Keratinocyte (primary cell): ENCODE measurements around the gene MTMR1. TPM values are rescaled to one million over a fixed set of nuclear protein-coding genes. Genes with fewer than 3 reads are reported as not detected.

Experiments used
- DNase-seq: peaks from one replicate; pipeline ENCODE4 v3.0.0-alpha.2; 2011; ENCODE audit warnings: low read depth, missing footprints, low spot score
- FAIRE-seq: peaks from 2 replicates; lab custom pipeline; 2011; peaks lifted over from hg19 to GRCh38; lab: Jason Lieb, UNC
- H2AFZ ChIP-seq: 2 replicates; pipeline ENCODE4 v1.6.0; 2012; ENCODE audit warnings: low read length, control low read depth, inconsistent platforms; ENCODE audit not compliant: control insufficient read depth
- H3K27ac ChIP-seq: 2 replicates; pipeline ENCODE4 v1.5.1; 2011; ENCODE audit warnings: low read length; ENCODE audit not compliant: control insufficient read depth, insufficient read depth
- H3K27me3 ChIP-seq: 3 replicates; pipeline ENCODE4 v1.6.0; 2011; ENCODE audit warnings: low read length; ENCODE audit not compliant: control insufficient read depth, insufficient read depth; ENCODE audit errors: extremely low read depth
- H3K36me3 ChIP-seq, 2 experiments: 2 replicates in 1 of 2; 3 replicates in 1 of 2; pipeline ENCODE4 v1.5.1; 2011; ENCODE audit warnings: low read length in 2 of 2, mild to moderate bottlenecking in 1 of 2; ENCODE audit not compliant: control insufficient read depth in 2 of 2, insufficient read depth in 2 of 2; ENCODE audit errors: extremely low read depth in 1 of 2
- H3K4me1 ChIP-seq: 3 replicates; pipeline ENCODE4 v1.5.1; 2011; ENCODE audit warnings: low read length; ENCODE audit not compliant: control insufficient read depth, insufficient read depth; ENCODE audit errors: extremely low read depth
- H3K4me2 ChIP-seq: 3 replicates; pipeline ENCODE4 v1.6.0; 2011; ENCODE audit warnings: low read depth, low read length; ENCODE audit not compliant: control insufficient read depth, insufficient read depth; ENCODE audit errors: extremely low read depth
- H3K4me3 ChIP-seq, 3 experiments: fragments of 200-600 bp in 1 of 3; sonication (generic) in 1 of 3; 2 replicates in 2 of 3; 3 replicates in 1 of 3; pipeline ENCODE4 v1.5.1; 2011 to 2016; ENCODE audit warnings: low read length in 3 of 3, mild to moderate bottlenecking in 3 of 3, control low read depth in 2 of 3, inconsistent platforms in 1 of 3, low read depth in 1 of 3, mixed read lengths in 1 of 3, mixed run types in 1 of 3, moderate library complexity in 1 of 3; ENCODE audit not compliant: control insufficient read depth in 2 of 3, insufficient read depth in 2 of 3; ENCODE audit errors: extremely low read depth in 1 of 3
- H3K79me2 ChIP-seq: 2 replicates; pipeline ENCODE4 v1.6.0; 2012; ENCODE audit warnings: low read length; ENCODE audit not compliant: control insufficient read depth, insufficient read depth
- H3K9ac ChIP-seq: 3 replicates; pipeline ENCODE4 v1.6.0; 2011; ENCODE audit warnings: low read length; ENCODE audit not compliant: control insufficient read depth, insufficient read depth; ENCODE audit errors: extremely low read depth
- H3K9me1 ChIP-seq: 3 replicates; pipeline ENCODE4 v1.6.0; 2011; ENCODE audit warnings: low read length; ENCODE audit not compliant: control insufficient read depth, insufficient read depth; ENCODE audit errors: extremely low read depth
- H3K9me3 ChIP-seq: 2 replicates; pipeline ENCODE4 v1.5.1; 2012; ENCODE audit warnings: low read depth, low read length; ENCODE audit not compliant: control insufficient read depth
- H4K20me1 ChIP-seq: 3 replicates; pipeline ENCODE4 v1.6.0; 2011; ENCODE audit warnings: low read length; ENCODE audit not compliant: control insufficient read depth, insufficient read depth; ENCODE audit errors: extremely low read depth
- EZH2 ChIP-seq: IDR thresholded peaks from one replicate; pipeline ENCODE4 v1.6.1; 2012; ENCODE audit warnings: inconsistent platforms, mild to moderate bottlenecking, low read length, moderate library complexity
- dilution Hi-C: fragments of 300-500 bp; cut with MboI; formaldehyde crosslinking; loops from one replicate; pipeline ENCODE4 v1.7.0; 2020; ENCODE audit warnings: low sequenced_read_pairs; ENCODE audit not compliant: extremely low pct_ligation_motif_present
- polyA plus RNA-seq, 5 experiments: library from polyadenylated mRNA; depleted of rRNA in 3 of 5; stranded (reverse) in 3 of 5; stranded (forward) in 1 of 5; unstranded in 1 of 5; fragments of >200 nt; gene quantifications; 1 replicate in 1 of 5; 2 replicates in 3 of 5; 3 replicates in 1 of 5; pipeline versions ENCODE4 v1.2.1 to v1.2.3, GENCODE V29; 2011 to 2012; ENCODE audit warnings: missing spikeins in 2 of 5, low read depth in 1 of 5, low replicate concordance in 1 of 5
- TF ChIP-seq, protein P1 (sequence below), 3 experiments: IDR thresholded peaks in 1 of 3; conservative IDR thresholded peaks in 1 of 3; optimal IDR thresholded peaks in 1 of 3; 2 replicates in 2 of 3; 3 replicates in 1 of 3; pipeline versions ENCODE3 to v1.5.1; 2011; ENCODE audit warnings: low read length in 3 of 3, mild to moderate bottlenecking in 3 of 3, moderate library complexity in 2 of 3, control low read depth in 1 of 3, inconsistent platforms in 1 of 3; ENCODE audit not compliant: insufficient read depth in 2 of 3; ENCODE audit errors: extremely low read depth in 1 of 3

Gene MTMR1
- polyA plus RNA-seq, 1 donor (not counting 4 experiments of a cell fraction or from before 2014, with no cell fraction given): 45.6 TPM

DNA sequence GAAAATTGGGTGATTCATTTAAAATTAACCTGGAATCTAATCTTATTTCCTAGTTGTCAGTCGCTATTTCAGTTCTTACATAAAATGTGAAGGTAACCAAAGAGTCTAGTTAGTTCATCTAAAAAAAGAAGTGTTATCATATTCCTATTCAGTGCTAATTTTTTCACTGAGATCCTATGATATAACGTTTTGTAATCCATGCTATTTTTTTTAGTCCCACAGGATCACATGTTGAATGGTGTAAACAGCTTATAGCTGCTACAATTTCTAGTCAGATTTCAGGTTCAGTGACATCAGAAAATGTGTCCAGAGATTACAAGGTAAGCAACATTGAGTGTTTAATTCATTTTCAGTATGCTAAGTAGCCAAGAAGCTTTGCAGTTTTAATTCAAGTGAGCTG lies 5.8 kb downstream of the MTMR1 start:
- no peak overlapping the region for H3K4me3 ChIP-seq
- FAIRE-seq: no peak
- H3K4me1 ChIP-seq: peaks cover 25% of the 10 kb centered on the region
- dilution Hi-C loops: no loop called here
- no peaks in the 10 kb centered on the region for H3K9me1 ChIP-seq
- peaks cover 47% of the 10 kb centered on the region for H3K79me2 ChIP-seq
- no peak overlapping the region for H2AFZ ChIP-seq
- no peaks in the 10 kb centered on the region for H4K20me1 ChIP-seq
- no peak for TF ChIP-seq EZH2
- TF ChIP-seq, protein P1, sequence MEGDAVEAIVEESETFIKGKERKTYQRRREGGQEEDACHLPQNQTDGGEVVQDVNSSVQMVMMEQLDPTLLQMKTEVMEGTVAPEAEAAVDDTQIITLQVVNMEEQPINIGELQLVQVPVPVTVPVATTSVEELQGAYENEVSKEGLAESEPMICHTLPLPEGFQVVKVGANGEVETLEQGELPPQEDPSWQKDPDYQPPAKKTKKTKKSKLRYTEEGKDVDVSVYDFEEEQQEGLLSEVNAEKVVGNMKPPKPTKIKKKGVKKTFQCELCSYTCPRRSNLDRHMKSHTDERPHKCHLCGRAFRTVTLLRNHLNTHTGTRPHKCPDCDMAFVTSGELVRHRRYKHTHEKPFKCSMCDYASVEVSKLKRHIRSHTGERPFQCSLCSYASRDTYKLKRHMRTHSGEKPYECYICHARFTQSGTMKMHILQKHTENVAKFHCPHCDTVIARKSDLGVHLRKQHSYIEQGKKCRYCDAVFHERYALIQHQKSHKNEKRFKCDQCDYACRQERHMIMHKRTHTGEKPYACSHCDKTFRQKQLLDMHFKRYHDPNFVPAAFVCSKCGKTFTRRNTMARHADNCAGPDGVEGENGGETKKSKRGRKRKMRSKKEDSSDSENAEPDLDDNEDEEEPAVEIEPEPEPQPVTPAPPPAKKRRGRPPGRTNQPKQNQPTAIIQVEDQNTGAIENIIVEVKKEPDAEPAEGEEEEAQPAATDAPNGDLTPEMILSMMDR (optimal IDR thresholded peaks at IDR 0.05 in 1 of 3, IDR thresholded peaks at IDR 0.05 in 1 of 3, conservative IDR thresholded peaks at IDR 0.05 in 1 of 3; ENCODE audit: extremely low read depth in 1 of 3, insufficient read depth in 2 of 3, low read length in 3 of 3): no peak
- no peak overlapping the region for H3K27ac ChIP-seq
- H3K4me2 ChIP-seq: no peak overlapping the region
- H3K27me3 ChIP-seq: no peaks in the 10 kb centered on the region
- no peak for DNase-seq
- peaks cover 0 to 4% of the 10 kb centered on the region in 2 experiments for H3K36me3 ChIP-seq
- no peak overlapping the region for H3K9ac ChIP-seq
- H3K9me3 ChIP-seq: no peaks in the 10 kb centered on the region

DNA sequence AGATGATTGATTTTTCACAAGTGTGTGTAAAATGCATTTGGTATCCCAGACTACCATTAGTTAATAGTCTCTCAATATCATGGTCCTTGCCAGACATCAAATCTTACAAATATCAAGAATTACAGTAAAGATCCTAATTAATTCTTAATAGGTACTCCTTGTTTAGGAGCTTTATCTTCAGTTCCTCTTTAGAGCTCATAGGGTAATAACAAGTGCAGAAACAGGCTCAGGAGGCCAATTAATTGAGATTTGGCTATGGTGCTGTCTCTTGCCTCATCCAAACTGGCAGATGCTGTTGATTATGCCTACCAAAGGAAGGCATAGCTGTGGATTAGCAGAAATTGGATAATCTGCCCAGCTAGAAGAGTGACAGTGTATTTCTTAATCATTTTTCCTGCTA lies 6.9 kb downstream of the MTMR1 start:
- Histone ChIP-seq H3K9me3 (no peaks in the 10 kb centered on the region), H3K27me3 (no peaks in the 10 kb centered on the region), H3K36me3 (peaks cover 0 to 4% of the 10 kb centered on the region in 2 experiments), H3K79me2 (peaks cover 45% of the 10 kb centered on the region), H3K4me3 (no peak overlapping the region), H3K27ac (no peak overlapping the region), H2AFZ (no peak overlapping the region), H3K4me1 (peaks cover 19% of the 10 kb centered on the region), H3K9ac (no peak overlapping the region), H3K9me1 (no peaks in the 10 kb centered on the region), H4K20me1 (no peaks in the 10 kb centered on the region), H3K4me2 (no peak overlapping the region)
- no peak for DNase-seq
- dilution Hi-C loops: no loop called here
- no peak for FAIRE-seq
- TF ChIP-seq EZH2: no peak
- TF ChIP-seq, protein P1 (optimal IDR thresholded peaks at IDR 0.05 in 1 of 3, IDR thresholded peaks at IDR 0.05 in 1 of 3, conservative IDR thresholded peaks at IDR 0.05 in 1 of 3; ENCODE audit: extremely low read depth in 1 of 3, insufficient read depth in 2 of 3, low read length in 3 of 3): no peak
